LNCaP clone FGC (cell line): ENCODE measurements around the gene MTUS2.
A peak's percentile ranks its signal among the peaks of the same experiment; 100 is the strongest.

Experiments used
- DNase-seq: peaks from one replicate; pipeline ENCODE4 v3.0.0-alpha.2; 2011; ENCODE audit warnings: low read depth
- H3K4me3 ChIP-seq: 2 replicates; pipeline ENCODE4 v1.5.1; 2011; ENCODE audit warnings: mild to moderate bottlenecking, low read depth, low read length, control low read depth
- CTCF ChIP-seq: IDR thresholded peaks from 2 replicates; pipeline ENCODE4 v1.5.1; 2012; ENCODE audit warnings: mild to moderate bottlenecking; ENCODE audit not compliant: control insufficient read depth, insufficient read depth; ENCODE audit errors: extremely low read depth

Gene MTUS2

GRCh38 chr13:28817204-28817603, 2.9 kb upstream of the MTUS2 start:
- no peak overlapping the region for H3K4me3 ChIP-seq
- DNase-seq, result no peak
- TF ChIP-seq CTCF, result no peak

- no peak for TF ChIP-seq CTCF
- DNase-seq, result no peak
- no peak overlapping the region for H3K4me3 ChIP-seq
These were observed 951 bp upstream of the MTUS2 start for GRCh38 chr13:28819046-28819730.

- no peak overlapping the region for H3K4me3 ChIP-seq
- no peak for DNase-seq
- TF ChIP-seq CTCF, result no peak
These were observed 422 bp upstream of the MTUS2 start for GRCh38 chr13:28819735-28820098.

- no peak for DNase-seq
- H3K4me3 ChIP-seq, result no peak overlapping the region
- no peak for TF ChIP-seq CTCF
These were observed 2.0 kb downstream of the MTUS2 start for GRCh38 chr13:28822151-28822550.

GRCh38 chr13:28822801-28823200, 2.7 kb downstream of the MTUS2 start:
- DNase-seq, result peak; percentile 33
- no peak for TF ChIP-seq CTCF
- no peak overlapping the region for H3K4me3 ChIP-seq

- no peak overlapping the region for H3K4me3 ChIP-seq
- no peak for DNase-seq
- no peak for TF ChIP-seq CTCF
These were observed 5.2 kb downstream of the MTUS2 start for GRCh38 chr13:28825379-28825778.

- H3K4me3 ChIP-seq, result no peak overlapping the region
- peak; percentile 41 for DNase-seq
- no peak for TF ChIP-seq CTCF
These were observed 6.2 kb downstream of the MTUS2 start for GRCh38 chr13:28826368-28826767.
